SK-N-SH treated with all-trans-retinoic acid at 6 μM for 48 hours (cell line): ENCODE data around the gene VAV3.

Experiments
- ATAC-seq: fragments of 200-7000 bp; cut with Tn5 transposase; 3 replicates; pipeline ENCODE4 v1.9.1; 2020; ENCODE audit warnings: mild to moderate bottlenecking, moderate library complexity
- ARNTL ChIP-seq: fragments of 450-650 bp; formaldehyde crosslinking; IDR thresholded peaks from 2 replicates; pipeline ENCODE4 v1.5.0; 2020; ENCODE audit warnings: low read depth, mild to moderate bottlenecking, moderate library complexity, borderline replicate concordance
- BACH2 ChIP-seq: fragments of 250-450 bp; sonication (Bioruptor Pico); IDR thresholded peaks from 2 replicates; pipeline ENCODE4 v1.9.0; 2021; ENCODE audit warnings: mild to moderate bottlenecking, borderline replicate concordance
- CSDC2 ChIP-seq: fragments of 250-450 bp; sonication (Bioruptor Pico); IDR thresholded peaks from 2 replicates; pipeline ENCODE4 v1.5.0; 2020; ENCODE audit warnings: mild to moderate bottlenecking, moderate library complexity
- ESRRG ChIP-seq: fragments of 250-450 bp; sonication (Bioruptor Pico); IDR thresholded peaks from 2 replicates; pipeline ENCODE4 v1.6.1; 2021; ENCODE audit warnings: mild to moderate bottlenecking
- GLIS3 ChIP-seq: fragments of 250-450 bp; sonication (Bioruptor Pico); IDR thresholded peaks from 2 replicates; pipeline ENCODE4 v1.5.0; 2020; ENCODE audit warnings: mild to moderate bottlenecking, moderate library complexity
- ISL1 ChIP-seq: fragments of 250-450 bp; sonication (Bioruptor Pico); IDR thresholded peaks from 2 replicates; pipeline ENCODE4 v2.1.2; 2022; ENCODE audit warnings: mild to moderate bottlenecking, moderate library complexity
- OSR1 ChIP-seq: fragments of 250-450 bp; sonication (Bioruptor Pico); IDR thresholded peaks from 2 replicates; pipeline ENCODE4 v1.8.0; 2022; ENCODE audit warnings: moderate library complexity, mild to moderate bottlenecking, inconsistent platforms
- PPARA ChIP-seq: fragments of 250-450 bp; sonication (Bioruptor Pico); IDR thresholded peaks from 2 replicates; pipeline ENCODE4 v1.5.0; 2020; ENCODE audit warnings: mild to moderate bottlenecking, borderline replicate concordance
- RARB ChIP-seq: fragments of 250-450 bp; sonication (Bioruptor Pico); IDR thresholded peaks from 2 replicates; pipeline ENCODE4 v1.8.0; 2021; ENCODE audit warnings: mild to moderate bottlenecking, moderate library complexity
- SNAI2 ChIP-seq: fragments of 250-450 bp; sonication (Bioruptor Pico); IDR thresholded peaks from 2 replicates; pipeline ENCODE4 v1.5.0; 2020; ENCODE audit warnings: mild to moderate bottlenecking, moderate library complexity
- TCF4 ChIP-seq: fragments of 250-450 bp; sonication (Bioruptor Pico); IDR thresholded peaks from 2 replicates; pipeline ENCODE4 v1.8.0; 2021; ENCODE audit warnings: mild to moderate bottlenecking, moderate library complexity, borderline replicate concordance
- TOX ChIP-seq: fragments of 250-450 bp; sonication (Bioruptor Pico); IDR thresholded peaks from 2 replicates; pipeline ENCODE4 v1.8.0; 2021; ENCODE audit warnings: mild to moderate bottlenecking, moderate library complexity, borderline replicate concordance
- ZC3H10 ChIP-seq: fragments of 250-450 bp; sonication (Bioruptor Pico); IDR thresholded peaks from 2 replicates; pipeline ENCODE4 v1.5.1; 2021; ENCODE audit warnings: mild to moderate bottlenecking, moderate library complexity
- ZFP3 ChIP-seq: fragments of 250-450 bp; sonication (Bioruptor Pico); IDR thresholded peaks from 2 replicates; pipeline ENCODE4 v1.5.0; 2020; ENCODE audit warnings: mild to moderate bottlenecking, moderate library complexity
- ZFP30 ChIP-seq: fragments of 450-650 bp; formaldehyde crosslinking; IDR thresholded peaks from 2 replicates; pipeline ENCODE4 v1.5.0; 2022; ENCODE audit warnings: mild to moderate bottlenecking, moderate library complexity
- ZNF565 ChIP-seq: fragments of 450-650 bp; formaldehyde crosslinking; conservative IDR thresholded peaks from 2 replicates; pipeline ENCODE4 v1.5.0; 2020; ENCODE audit warnings: low read depth, mild to moderate bottlenecking, moderate library complexity
- ZNF70 ChIP-seq: fragments of 450-650 bp; formaldehyde crosslinking; IDR thresholded peaks from 2 replicates; pipeline ENCODE4 v1.5.0; 2020; ENCODE audit warnings: mild to moderate bottlenecking, moderate library complexity
- ZNF8 ChIP-seq: fragments of 450-650 bp; formaldehyde crosslinking; IDR thresholded peaks from 2 replicates; pipeline ENCODE4 v1.5.0; 2020; ENCODE audit warnings: mild to moderate bottlenecking, moderate library complexity
- TF ChIP-seq, protein P1 (sequence below): fragments of 250-450 bp; sonication (Bioruptor Pico); IDR thresholded peaks from 2 replicates; pipeline ENCODE4 v1.5.0; 2020; ENCODE audit warnings: mild to moderate bottlenecking, moderate library complexity
- TF ChIP-seq, protein P2 (sequence below): fragments of 250-450 bp; sonication (Bioruptor Pico); IDR thresholded peaks from 2 replicates; pipeline ENCODE4 v1.5.1; 2021; ENCODE audit warnings: mild to moderate bottlenecking, moderate library complexity
- TF ChIP-seq, protein P3 (sequence below): fragments of 250-450 bp; sonication (Bioruptor Pico); IDR thresholded peaks from 2 replicates; pipeline ENCODE4 v1.8.0; 2021; ENCODE audit warnings: low read depth, mild to moderate bottlenecking, moderate library complexity, borderline replicate concordance
- TF ChIP-seq, protein P4 (sequence below): fragments of 250-450 bp; sonication (Bioruptor Pico); IDR thresholded peaks from 2 replicates; pipeline ENCODE4 v1.8.0; 2020; ENCODE audit warnings: mild to moderate bottlenecking, moderate library complexity, borderline replicate concordance
- TF ChIP-seq, protein P5 (sequence below): fragments of 250-450 bp; sonication (Bioruptor Pico); IDR thresholded peaks from 2 replicates; pipeline ENCODE4 v1.5.1; 2020; ENCODE audit warnings: low read depth, mild to moderate bottlenecking, moderate library complexity

Gene VAV3

DNA sequence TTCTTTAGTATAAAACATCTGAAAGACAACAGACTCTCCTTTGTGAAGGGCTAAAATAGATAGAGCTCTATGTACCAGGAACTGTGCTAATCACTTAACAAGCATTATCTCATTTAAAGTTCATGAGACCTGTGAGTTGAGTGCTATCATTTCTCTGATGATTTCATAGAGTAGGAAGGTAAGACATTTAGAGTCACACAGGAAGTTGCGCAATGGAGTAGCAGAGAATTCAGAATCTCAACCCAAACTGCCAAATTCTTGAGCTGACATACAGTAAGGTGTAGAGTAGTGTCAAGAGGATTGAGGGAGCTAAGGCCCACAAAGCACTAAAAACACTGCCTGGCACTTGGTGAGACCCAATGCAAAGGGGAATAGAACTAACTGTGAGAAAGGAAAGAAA, 439.8 kb downstream of the VAV3 start:
- TF ChIP-seq ISL1 (CRISPR knock-in tag) (no peak), ZNF8 (no peak), ZFP3 (CRISPR knock-in tag) (no peak), ARNTL (CRISPR knock-in tag) (no peak), TCF4 (CRISPR knock-in tag) (no peak), GLIS3 (CRISPR knock-in tag) (no peak), SNAI2 (CRISPR knock-in tag) (no peak), RARB (no peak), ZC3H10 (CRISPR knock-in tag) (no peak), ZFP30 (CRISPR knock-in tag) (no peak), CSDC2 (CRISPR knock-in tag) (no peak)
- TF ChIP-seq, protein P1, sequence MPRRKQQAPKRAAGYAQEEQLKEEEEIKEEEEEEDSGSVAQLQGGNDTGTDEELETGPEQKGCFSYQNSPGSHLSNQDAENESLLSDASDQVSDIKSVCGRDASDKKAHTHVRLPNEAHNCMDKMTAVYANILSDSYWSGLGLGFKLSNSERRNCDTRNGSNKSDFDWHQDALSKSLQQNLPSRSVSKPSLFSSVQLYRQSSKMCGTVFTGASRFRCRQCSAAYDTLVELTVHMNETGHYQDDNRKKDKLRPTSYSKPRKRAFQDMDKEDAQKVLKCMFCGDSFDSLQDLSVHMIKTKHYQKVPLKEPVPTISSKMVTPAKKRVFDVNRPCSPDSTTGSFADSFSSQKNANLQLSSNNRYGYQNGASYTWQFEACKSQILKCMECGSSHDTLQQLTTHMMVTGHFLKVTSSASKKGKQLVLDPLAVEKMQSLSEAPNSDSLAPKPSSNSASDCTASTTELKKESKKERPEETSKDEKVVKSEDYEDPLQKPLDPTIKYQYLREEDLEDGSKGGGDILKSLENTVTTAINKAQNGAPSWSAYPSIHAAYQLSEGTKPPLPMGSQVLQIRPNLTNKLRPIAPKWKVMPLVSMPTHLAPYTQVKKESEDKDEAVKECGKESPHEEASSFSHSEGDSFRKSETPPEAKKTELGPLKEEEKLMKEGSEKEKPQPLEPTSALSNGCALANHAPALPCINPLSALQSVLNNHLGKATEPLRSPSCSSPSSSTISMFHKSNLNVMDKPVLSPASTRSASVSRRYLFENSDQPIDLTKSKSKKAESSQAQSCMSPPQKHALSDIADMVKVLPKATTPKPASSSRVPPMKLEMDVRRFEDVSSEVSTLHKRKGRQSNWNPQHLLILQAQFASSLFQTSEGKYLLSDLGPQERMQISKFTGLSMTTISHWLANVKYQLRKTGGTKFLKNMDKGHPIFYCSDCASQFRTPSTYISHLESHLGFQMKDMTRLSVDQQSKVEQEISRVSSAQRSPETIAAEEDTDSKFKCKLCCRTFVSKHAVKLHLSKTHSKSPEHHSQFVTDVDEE (CRISPR knock-in tag) = no peak
- TF ChIP-seq, protein P2, sequence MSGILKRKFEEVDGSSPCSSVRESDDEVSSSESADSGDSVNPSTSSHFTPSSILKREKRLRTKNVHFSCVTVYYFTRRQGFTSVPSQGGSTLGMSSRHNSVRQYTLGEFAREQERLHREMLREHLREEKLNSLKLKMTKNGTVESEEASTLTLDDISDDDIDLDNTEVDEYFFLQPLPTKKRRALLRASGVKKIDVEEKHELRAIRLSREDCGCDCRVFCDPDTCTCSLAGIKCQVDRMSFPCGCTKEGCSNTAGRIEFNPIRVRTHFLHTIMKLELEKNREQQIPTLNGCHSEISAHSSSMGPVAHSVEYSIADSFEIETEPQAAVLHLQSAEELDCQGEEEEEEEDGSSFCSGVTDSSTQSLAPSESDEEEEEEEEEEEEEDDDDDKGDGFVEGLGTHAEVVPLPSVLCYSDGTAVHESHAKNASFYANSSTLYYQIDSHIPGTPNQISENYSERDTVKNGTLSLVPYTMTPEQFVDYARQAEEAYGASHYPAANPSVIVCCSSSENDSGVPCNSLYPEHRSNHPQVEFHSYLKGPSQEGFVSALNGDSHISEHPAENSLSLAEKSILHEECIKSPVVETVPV = no peak
- TF ChIP-seq, protein P3, sequence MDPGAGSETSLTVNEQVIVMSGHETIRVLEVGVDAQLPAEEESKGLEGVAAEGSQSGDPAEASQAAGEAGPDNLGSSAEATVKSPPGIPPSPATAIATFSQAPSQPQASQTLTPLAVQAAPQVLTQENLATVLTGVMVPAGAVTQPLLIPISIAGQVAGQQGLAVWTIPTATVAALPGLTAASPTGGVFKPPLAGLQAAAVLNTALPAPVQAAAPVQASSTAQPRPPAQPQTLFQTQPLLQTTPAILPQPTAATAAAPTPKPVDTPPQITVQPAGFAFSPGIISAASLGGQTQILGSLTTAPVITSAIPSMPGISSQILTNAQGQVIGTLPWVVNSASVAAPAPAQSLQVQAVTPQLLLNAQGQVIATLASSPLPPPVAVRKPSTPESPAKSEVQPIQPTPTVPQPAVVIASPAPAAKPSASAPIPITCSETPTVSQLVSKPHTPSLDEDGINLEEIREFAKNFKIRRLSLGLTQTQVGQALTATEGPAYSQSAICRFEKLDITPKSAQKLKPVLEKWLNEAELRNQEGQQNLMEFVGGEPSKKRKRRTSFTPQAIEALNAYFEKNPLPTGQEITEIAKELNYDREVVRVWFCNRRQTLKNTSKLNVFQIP (CRISPR knock-in tag) = no peak
- no peak for ATAC-seq

DNA sequence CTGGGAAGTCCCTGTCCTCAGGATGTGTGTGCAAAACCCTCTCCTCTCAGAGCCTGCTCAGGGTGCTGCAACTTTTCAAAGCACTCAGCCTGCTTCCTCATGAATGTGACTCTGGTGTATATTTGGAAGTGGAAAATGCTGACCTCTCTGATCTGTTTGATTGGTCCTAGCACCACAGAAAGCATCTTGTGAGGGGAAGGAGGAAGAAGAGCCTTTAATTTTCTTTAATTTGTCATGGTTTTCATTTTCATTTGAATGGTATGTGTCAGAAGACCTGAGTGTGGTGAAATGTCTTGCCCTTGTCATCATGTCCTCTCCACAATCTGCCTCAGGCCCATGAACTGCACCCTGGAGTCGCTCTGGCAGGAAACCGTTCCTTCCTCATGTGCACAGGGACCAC, 440.7 kb downstream of the VAV3 start:
- no peak for TF ChIP-seq OSR1
- no peak for TF ChIP-seq PPARA (CRISPR knock-in tag)
- TF ChIP-seq, protein P1 (CRISPR knock-in tag) = no peak
- no peak for TF ChIP-seq ARNTL (CRISPR knock-in tag)
- no peak for TF ChIP-seq ISL1 (CRISPR knock-in tag)
- TF ChIP-seq ZC3H10 (CRISPR knock-in tag) = no peak
- TF ChIP-seq BACH2 = no peak
- TF ChIP-seq ZFP3 (CRISPR knock-in tag) = no peak
- TF ChIP-seq ZFP30 (CRISPR knock-in tag) = no peak
- TF ChIP-seq, protein P4, sequence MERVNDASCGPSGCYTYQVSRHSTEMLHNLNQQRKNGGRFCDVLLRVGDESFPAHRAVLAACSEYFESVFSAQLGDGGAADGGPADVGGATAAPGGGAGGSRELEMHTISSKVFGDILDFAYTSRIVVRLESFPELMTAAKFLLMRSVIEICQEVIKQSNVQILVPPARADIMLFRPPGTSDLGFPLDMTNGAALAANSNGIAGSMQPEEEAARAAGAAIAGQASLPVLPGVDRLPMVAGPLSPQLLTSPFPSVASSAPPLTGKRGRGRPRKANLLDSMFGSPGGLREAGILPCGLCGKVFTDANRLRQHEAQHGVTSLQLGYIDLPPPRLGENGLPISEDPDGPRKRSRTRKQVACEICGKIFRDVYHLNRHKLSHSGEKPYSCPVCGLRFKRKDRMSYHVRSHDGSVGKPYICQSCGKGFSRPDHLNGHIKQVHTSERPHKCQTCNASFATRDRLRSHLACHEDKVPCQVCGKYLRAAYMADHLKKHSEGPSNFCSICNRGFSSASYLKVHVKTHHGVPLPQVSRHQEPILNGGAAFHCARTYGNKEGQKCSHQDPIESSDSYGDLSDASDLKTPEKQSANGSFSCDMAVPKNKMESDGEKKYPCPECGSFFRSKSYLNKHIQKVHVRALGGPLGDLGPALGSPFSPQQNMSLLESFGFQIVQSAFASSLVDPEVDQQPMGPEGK (CRISPR knock-in tag) = no peak
- no peak for TF ChIP-seq GLIS3 (CRISPR knock-in tag)
- TF ChIP-seq TCF4 (CRISPR knock-in tag) = no peak
- TF ChIP-seq, protein P3 (CRISPR knock-in tag) = no peak
- no peak for TF ChIP-seq ZNF565 (CRISPR knock-in tag)
- TF ChIP-seq, protein P5, sequence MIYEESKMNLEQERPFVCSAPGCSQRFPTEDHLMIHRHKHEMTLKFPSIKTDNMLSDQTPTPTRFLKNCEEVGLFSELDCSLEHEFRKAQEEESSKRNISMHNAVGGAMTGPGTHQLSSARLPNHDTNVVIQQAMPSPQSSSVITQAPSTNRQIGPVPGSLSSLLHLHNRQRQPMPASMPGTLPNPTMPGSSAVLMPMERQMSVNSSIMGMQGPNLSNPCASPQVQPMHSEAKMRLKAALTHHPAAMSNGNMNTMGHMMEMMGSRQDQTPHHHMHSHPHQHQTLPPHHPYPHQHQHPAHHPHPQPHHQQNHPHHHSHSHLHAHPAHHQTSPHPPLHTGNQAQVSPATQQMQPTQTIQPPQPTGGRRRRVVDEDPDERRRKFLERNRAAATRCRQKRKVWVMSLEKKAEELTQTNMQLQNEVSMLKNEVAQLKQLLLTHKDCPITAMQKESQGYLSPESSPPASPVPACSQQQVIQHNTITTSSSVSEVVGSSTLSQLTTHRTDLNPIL (CRISPR knock-in tag) = no peak
- TF ChIP-seq ZNF70 = no peak
- TF ChIP-seq TOX (CRISPR knock-in tag) = no peak
- no peak for TF ChIP-seq ESRRG (CRISPR knock-in tag)
- no peak for ATAC-seq
